GM19324 (cell line): Measurements from ENCODE around the gene C1GALT1.

Experiments used
- ATAC-seq: cut with Tn5 transposase; IDR thresholded peaks from one replicate; pipeline ENCODE4 v1.9.1; 2021; ENCODE audit warnings: mild to moderate bottlenecking, moderate library complexity; ENCODE audit not compliant: unreplicated experiment, low FRiP score

The C1GALT1 gene

GRCh38 chr7:7265081-7266075, 83.0 kb downstream of the C1GALT1 start:
- no peak for ATAC-seq

DNA sequence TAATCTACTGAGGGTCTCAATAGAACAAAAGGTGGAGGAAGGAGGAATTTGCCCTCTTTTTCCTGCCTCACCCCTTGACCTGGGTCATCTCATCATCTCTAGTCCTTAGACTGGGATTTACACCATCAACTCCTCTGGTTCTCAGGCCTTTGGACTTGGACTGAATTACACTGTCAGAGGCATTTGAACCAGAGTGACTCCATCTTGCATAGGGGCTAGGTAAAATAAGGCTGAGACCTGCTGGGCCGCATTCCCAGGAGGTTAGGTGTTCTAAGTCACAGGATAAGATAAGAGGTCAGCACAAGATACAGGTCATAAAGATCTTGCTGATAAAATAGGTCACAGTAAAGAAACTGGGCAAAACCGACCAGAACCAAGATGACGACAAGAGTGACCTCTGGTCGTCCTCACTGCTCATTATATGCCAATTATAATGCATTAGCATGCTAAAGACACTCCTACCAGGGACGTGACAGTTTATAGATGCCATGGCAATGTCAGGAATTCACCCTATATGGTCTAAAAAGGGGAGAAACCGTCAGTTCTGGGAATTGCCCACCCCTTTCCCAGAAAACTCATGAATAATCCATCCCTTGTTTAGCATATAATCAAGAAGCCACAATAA, 84.0 kb downstream of the C1GALT1 start:
- no peak for ATAC-seq

- no peak for ATAC-seq
Measured at GRCh38 chr7:7271094-7271874, 88.9 kb downstream of the C1GALT1 start.

GRCh38 chr7:7272294-7272693, 90.0 kb downstream of the C1GALT1 start:
- ATAC-seq = no peak

GRCh38 chr7:7274782-7275181, 92.4 kb downstream of the C1GALT1 start:
- ATAC-seq = no peak

- ATAC-seq = no peak
Measured at GRCh38 chr7:7276161-7276560, 93.8 kb downstream of the C1GALT1 start.

- ATAC-seq = no peak
Measured at GRCh38 chr7:7290429-7291122, 108.2 kb downstream of the C1GALT1 start.

GRCh38 chr7:7292085-7292484, 109.7 kb downstream of the C1GALT1 start:
- ATAC-seq = no peak

GRCh38 chr7:7292608-7293007, 110.3 kb downstream of the C1GALT1 start:
- no peak for ATAC-seq

- no peak for ATAC-seq
Measured at GRCh38 chr7:7293092-7293491, 110.7 kb downstream of the C1GALT1 start.

DNA sequence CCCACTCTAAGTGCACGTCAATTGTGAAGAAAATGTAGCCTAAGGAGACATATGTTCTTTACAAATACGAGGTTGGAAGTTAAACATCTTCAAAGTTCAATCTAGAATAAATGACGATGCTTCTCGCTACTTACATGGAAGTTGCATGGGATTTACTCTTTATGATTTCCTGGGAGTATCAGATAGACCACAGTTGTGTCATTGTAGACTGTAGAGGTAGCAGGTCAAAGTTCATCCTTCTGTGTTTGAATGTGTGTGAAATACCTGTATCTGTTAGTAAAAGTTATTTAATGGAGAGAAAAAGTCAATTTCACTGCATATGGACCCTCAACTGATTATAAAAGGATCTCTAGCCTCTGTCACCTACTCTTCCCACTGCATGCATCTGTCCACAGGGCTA, 112.6 kb downstream of the C1GALT1 start:
- ATAC-seq = no peak
